Activated T-cell treated with anti-CD3 and anti-CD28 coated beads, Interleukin-2, amount 50 U/mL, for 72 hours (primary cell): ENCODE results near the gene IRX4. TPM values are rescaled to one million over a fixed set of nuclear protein-coding genes. Genes with fewer than 3 reads are reported as not detected.

Source experiments
- ATAC-seq, 2 donors: fragments of 150-1000 bp; cut with Tn5 transposase; replicated peaks in 1 of 2; 2 replicates each; pipeline ENCODE4 v1.10.0; 2021; ENCODE audit warnings: moderate library complexity in 2 of 2, mild to moderate bottlenecking in 1 of 2
- DNase-seq, 2 donors: peaks; one replicate each; pipeline ENCODE4 v3.0.0; 2021 to 2022; ENCODE audit warnings: mixed read lengths in 1 of 2
- H3K27ac Mint-ChIP-seq: one replicate; pipeline ENCODE4 v1.8.0; 2022; ENCODE audit warnings: mild to moderate bottlenecking, moderate library complexity, mixed read lengths
- H3K27me3 Mint-ChIP-seq: one replicate; pipeline ENCODE4 v1.8.0; 2022; ENCODE audit warnings: low read depth, mixed read lengths
- H3K36me3 Mint-ChIP-seq, 2 donors: one replicate each; pipeline ENCODE4 v1.8.0; 2022; ENCODE audit warnings: mixed read lengths in 2 of 2, mild to moderate bottlenecking in 1 of 2; ENCODE audit not compliant: insufficient read depth in 2 of 2
- H3K4me1 Mint-ChIP-seq: one replicate; pipeline ENCODE4 v1.8.0; 2022; ENCODE audit warnings: low read depth, mixed read lengths
- H3K4me3 Mint-ChIP-seq, 2 donors: one replicate each; pipeline ENCODE4 v1.8.0; 2022; ENCODE audit warnings: mild to moderate bottlenecking in 2 of 2, mixed read lengths in 2 of 2, moderate library complexity in 2 of 2
- H3K9me3 Mint-ChIP-seq, 2 donors: one replicate each; pipeline ENCODE4 v1.8.0; 2022; ENCODE audit warnings: mixed read lengths in 2 of 2
- total RNA-seq, 2 donors: library from RNA; stranded (reverse); gene quantifications; one replicate each; pipeline ENCODE4 v1.2.3, GENCODE V29; 2022

The IRX4 gene
- total RNA-seq, 2 donors from 2014 or later = not detected

DNA sequence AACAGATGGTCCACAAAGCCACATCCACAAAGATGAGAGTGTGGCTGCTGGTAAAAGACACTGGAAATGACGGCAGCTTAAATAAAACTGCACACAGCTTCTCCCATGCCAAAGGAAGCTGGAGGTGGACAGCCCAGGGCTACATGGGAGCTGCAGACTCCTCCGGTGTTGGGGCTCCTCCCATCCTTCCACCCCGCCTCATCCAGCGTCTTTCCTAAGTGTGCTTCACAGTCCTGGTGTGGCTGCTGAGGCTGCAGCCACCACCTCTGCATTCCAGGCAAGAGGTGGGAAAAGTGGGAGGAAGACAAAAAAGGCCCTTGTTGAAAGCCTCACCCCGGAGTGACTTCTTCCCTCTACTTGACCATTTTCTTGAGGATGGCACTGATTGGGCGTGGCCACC lies 37.0 kb upstream of the IRX4 start:
- ATAC-seq (no peak), DNase-seq (no peak)
- no peak overlapping the region for H3K4me3 Mint-ChIP-seq
- no peaks in the 10 kb centered on the region for H3K9me3 Mint-ChIP-seq
- H3K27me3 Mint-ChIP-seq = no peaks in the 10 kb centered on the region
- H3K4me1 Mint-ChIP-seq = no peaks in the 10 kb centered on the region
- H3K36me3 Mint-ChIP-seq = no peaks in the 10 kb centered on the region
- H3K27ac Mint-ChIP-seq = no peak overlapping the region

DNA sequence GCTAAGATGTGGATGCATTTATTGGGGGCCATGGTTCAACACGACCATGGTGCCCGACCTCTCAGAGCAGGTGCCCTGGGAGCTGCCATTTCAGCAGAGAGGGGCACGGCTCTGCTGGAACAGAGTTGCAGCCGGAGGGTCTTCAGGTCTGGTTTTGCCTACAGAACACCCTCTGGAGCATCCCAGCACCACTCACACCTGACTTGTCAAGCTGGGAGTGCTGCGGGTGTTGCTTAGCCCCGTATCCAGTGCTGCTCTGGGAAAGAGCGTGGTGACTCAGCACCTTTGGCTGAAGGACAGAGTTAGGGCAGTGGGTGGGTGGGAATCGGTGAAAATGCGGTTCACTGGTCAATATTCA lies 36.5 kb upstream of the IRX4 start:
- no peak overlapping the region for H3K4me3 Mint-ChIP-seq
- H3K27me3 Mint-ChIP-seq = no peaks in the 10 kb centered on the region
- H3K36me3 Mint-ChIP-seq = no peaks in the 10 kb centered on the region
- H3K27ac Mint-ChIP-seq = no peak overlapping the region
- ATAC-seq (no peak), DNase-seq (no peak)
- H3K9me3 Mint-ChIP-seq = peaks cover 0 to 2% of the 10 kb centered on the region in 2 donors
- H3K4me1 Mint-ChIP-seq = no peaks in the 10 kb centered on the region

DNA sequence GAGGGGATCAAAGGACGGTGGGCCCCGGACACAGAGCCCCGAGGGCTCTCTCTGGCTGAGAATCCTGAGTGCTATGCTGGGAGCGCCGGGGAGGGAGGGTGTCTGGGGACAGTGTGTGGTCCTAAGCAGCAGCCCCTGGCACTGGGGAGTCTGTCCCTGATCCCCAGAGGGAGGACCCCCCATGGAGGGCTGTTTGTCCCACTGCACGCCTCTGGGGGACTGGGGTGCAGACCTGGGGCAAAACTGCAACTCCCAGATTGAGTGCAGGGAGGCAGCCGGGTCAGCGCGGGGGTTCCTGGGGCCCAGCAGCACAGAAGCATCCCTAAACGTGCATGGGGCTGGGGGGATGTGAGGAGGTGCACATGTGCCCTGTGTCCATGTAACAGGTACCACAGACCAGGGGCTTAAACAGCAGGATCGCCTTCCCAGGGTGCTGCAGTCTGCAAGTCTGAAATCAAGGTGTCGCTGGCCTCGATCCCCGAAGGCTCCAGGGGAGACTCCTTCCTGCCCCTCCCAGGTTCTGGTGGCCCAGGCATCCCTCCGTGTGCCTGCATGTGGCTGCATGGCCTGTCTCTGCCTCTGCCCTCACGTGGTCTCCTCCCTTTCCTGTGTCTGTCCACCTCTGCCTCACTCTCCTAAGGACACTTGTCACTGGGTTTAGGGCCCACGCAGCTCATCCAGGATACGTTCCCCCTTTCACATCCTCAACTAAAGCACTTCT lies 35.9 kb upstream of the IRX4 start:
- ATAC-seq = no peak
- peaks cover 0 to 2% of the 10 kb centered on the region in 2 donors for H3K9me3 Mint-ChIP-seq

DNA sequence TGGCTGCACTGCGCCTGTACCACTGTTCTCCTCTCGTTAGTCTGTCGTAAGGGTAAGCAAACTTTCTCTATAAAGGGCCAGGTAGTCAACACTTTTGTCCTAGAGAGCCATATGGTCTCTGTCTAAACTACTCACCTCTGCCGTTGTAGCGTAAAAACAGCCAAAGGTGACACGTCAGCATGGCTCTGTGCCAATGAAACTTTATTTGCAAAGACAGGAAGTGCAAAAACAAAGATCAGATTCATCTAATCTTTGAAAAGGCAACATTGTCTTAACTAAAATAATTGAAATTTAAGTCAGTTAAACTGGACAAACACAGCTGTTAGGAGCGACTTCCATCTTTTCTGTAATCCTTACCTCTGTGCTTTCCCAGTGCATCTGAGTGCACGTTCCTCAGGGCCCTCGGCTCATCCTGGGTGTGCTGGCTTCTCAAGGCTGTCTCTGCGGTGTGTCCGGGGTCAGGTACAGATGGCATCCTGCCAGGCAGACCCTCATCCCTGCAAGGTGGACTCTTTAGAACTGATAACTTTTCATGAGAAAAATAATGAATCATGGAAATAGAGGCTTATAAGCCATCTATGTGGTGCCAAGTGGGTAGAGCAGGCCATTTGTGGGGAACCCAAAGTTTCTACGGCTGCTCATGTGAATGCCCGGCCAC lies 35.2 kb upstream of the IRX4 start:
- H3K4me3 Mint-ChIP-seq = no peak overlapping the region
- ATAC-seq = no peak
- DNase-seq = no peak

More for the DNA sequence above, 35.9 kb upstream of the IRX4 start:
- Mint-ChIP-seq H3K36me3 (no peaks in the 10 kb centered on the region), H3K27ac (no peak overlapping the region), H3K27me3 (no peaks in the 10 kb centered on the region), H3K4me3 (no peak overlapping the region), H3K4me1 (no peaks in the 10 kb centered on the region)
- DNase-seq = no peak

DNA sequence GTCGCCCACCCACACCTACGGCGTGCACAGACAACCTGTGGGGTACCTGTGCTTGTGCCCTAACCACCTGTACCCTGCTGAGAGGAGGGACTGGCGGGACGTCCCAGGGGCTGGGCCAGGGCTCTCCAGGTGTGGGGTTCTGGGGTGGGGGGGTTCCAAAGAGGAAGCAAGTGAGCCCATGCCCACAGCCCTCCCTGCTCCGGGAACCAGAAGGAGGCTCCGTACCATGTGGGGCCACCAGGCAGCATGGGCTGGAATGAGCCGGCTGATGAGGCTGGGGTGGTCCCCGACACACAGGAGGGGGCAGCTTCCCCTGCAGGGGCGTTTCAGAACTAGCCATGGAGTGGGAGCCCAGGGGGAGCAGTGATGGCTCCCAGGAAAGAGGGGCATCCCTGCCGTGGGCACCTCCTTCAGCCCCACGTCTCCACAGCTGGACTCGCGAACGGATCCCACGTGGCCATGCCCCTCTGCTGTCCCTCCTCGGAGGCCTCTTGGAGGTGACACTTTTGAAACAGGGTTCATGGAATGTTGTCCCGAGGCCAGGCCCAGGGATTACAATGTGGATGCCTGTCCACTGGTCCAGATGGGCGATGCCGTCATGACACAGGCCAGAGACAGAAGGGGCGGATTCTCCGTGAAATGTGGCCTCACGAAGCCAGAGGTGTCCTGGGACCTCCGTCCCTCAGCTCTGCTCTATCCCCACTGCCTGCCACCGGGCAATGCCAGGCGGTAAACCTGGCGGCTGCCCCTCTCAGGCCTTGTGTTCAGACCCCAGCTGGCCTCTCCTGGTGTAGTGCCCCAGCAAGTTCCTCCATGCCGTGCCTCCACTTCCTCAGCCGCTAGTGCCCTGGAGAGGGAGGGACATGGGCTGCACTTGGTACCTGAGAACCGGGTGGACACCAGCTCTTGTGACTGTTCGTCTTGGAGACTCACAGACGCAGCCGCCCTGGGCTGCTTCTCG lies 33.6 kb upstream of the IRX4 start:
- H3K4me1 Mint-ChIP-seq = no peaks in the 10 kb centered on the region
- H3K27me3 Mint-ChIP-seq = no peaks in the 10 kb centered on the region
- no peak overlapping the region for H3K27ac Mint-ChIP-seq
- H3K4me3 Mint-ChIP-seq = no peak overlapping the region
- H3K36me3 Mint-ChIP-seq = no peaks in the 10 kb centered on the region
- no peak for DNase-seq
- no peak for ATAC-seq
- peaks cover 0 to 2% of the 10 kb centered on the region in 2 donors for H3K9me3 Mint-ChIP-seq

More for the DNA sequence above, 35.2 kb upstream of the IRX4 start:
- Mint-ChIP-seq H3K4me1 (no peaks in the 10 kb centered on the region), H3K27me3 (no peaks in the 10 kb centered on the region), H3K36me3 (no peaks in the 10 kb centered on the region), H3K9me3 (peaks cover 0 to 2% of the 10 kb centered on the region in 2 donors), H3K27ac (no peak overlapping the region)

DNA sequence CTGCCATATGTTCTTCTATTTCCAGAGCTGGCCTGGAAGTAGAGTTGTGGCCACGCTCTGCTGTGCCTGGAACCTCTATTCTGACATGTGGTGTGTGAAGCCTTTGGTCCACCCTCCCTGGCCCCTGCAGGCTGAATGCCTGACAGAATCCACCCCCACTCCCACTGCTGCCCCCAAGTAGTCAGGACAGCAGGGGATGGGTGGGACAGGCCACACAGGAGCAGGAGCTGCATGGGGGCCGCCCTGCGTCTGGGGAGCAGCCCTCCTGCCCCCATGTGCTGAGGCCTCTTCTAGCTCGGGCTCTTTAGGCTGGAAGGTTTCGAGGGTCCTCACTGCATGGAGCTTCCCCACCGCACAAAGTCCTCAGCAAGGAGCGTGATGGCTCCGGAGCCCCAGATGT lies 32.6 kb upstream of the IRX4 start:
- ATAC-seq (no peak), DNase-seq (no peak)
- Mint-ChIP-seq H3K27me3 (no peaks in the 10 kb centered on the region), H3K27ac (no peak overlapping the region), H3K9me3 (peaks cover 0 to 2% of the 10 kb centered on the region in 2 donors), H3K4me1 (no peaks in the 10 kb centered on the region), H3K4me3 (no peak overlapping the region), H3K36me3 (no peaks in the 10 kb centered on the region)

DNA sequence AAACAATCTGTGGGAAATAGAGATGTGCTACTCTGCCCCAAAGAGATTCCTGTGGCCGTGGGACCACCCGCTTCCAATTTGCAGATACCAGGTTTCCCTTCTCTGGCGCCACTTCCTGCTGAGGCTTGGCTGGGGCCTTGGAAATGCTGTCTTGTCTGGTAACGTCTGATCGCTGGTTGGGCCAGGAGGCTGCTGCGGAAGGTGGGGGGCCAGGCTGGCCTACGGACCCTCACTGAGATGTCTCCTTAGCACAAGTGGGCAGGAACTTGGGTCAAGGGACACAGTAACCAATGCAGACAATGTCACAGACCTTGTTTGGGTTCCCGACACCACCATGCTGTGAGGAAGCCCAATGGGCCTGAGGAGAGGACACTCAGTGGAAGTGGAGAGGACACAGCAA lies 31.7 kb upstream of the IRX4 start:
- no peak for DNase-seq
- Mint-ChIP-seq H3K36me3 (no peaks in the 10 kb centered on the region), H3K9me3 (peaks cover 0 to 2% of the 10 kb centered on the region in 2 donors), H3K4me1 (no peaks in the 10 kb centered on the region), H3K27me3 (no peaks in the 10 kb centered on the region), H3K4me3 (no peak overlapping the region), H3K27ac (no peak overlapping the region)
- no peak for ATAC-seq

DNA sequence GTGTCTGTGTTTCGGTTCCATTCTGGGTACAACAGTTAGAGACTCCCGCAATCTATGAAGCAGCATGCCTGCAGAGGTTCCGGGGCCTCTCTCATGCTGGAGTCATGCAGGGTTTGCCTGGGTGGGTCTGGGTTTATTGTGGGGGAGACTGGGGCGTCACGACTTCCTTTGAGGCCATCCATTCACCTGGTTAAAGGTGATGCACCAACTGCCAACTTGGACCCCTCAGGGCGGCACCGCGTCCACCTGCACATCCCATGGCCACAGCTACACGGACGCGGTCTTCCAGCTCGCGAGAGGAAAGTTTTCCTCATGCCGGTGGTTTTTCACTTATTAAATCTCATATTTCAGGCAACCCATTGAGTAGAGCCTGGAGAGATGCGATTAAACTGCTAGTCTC lies 30.9 kb upstream of the IRX4 start:
- Mint-ChIP-seq H3K9me3 (peaks cover 0 to 2% of the 10 kb centered on the region in 2 donors), H3K27me3 (no peaks in the 10 kb centered on the region), H3K36me3 (no peaks in the 10 kb centered on the region), H3K4me3 (no peak overlapping the region), H3K4me1 (no peaks in the 10 kb centered on the region), H3K27ac (no peak overlapping the region)
- ATAC-seq (no peak), DNase-seq (no peak)

DNA sequence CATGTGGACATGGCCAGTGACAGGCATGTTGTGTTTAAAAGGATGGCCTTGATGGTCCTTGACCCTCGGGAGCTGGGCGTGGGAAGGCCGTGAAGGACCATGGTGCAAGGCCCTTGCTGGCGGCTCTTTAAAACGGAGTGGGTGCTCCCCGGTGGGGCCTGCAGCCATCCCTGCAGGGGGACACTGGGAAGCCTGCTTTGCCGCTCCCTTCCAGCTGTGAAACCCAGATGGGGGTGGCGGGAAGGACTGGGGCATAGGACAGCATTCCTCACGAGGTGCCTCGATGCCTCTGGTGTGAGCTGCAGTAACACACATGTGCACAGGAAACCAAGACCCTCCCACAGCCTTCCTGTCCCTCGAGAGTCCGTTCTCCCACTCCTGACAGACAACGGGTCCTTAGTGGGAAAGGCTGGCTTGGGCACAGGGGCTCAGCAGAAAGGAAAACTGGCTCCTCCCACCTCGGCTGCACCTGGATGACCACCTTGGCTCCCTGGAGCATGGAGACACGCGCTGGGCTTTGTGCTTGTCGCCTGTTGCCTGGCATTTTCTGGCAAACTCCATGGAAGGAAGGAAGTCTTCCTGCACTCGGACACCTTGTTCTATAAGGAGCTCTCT lies 30.3 kb upstream of the IRX4 start:
- H3K36me3 Mint-ChIP-seq = no peaks in the 10 kb centered on the region
- ATAC-seq (no peak), DNase-seq (no peak)
- H3K27ac Mint-ChIP-seq = no peak overlapping the region
- no peaks in the 10 kb centered on the region for H3K27me3 Mint-ChIP-seq
- no peaks in the 10 kb centered on the region for H3K4me1 Mint-ChIP-seq
- peaks cover 0 to 2% of the 10 kb centered on the region in 2 donors for H3K9me3 Mint-ChIP-seq
- no peak overlapping the region for H3K4me3 Mint-ChIP-seq

DNA sequence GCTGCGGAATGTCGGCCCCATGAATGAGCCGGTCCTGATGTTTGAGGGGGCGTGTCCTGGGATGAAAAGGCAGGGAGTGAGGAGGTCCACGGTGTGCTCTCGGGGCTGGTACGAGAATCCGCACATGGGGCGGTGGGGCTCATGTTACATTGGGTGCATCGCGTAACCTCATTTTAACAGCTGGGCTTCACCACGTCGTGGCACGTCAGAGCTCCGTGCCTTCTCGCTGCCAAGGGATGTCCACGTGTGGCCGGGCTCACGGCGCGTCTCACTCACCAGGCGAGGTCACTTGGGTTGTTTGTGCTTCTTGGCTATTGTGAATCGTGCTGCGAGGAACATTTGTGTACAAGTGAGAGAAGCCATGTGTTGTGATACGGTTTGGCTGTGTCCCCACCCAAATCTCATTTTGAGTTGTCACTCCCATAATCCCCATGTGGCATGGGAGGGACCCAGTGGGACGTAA lies 29.1 kb upstream of the IRX4 start:
- H3K4me1 Mint-ChIP-seq = no peaks in the 10 kb centered on the region
- no peak overlapping the region for H3K27ac Mint-ChIP-seq
- no peak overlapping the region for H3K4me3 Mint-ChIP-seq
- peaks cover 4% of the 10 kb centered on the region for H3K27me3 Mint-ChIP-seq
- H3K36me3 Mint-ChIP-seq = no peaks in the 10 kb centered on the region
- DNase-seq = no peak
- ATAC-seq = no peak
- H3K9me3 Mint-ChIP-seq = peaks cover 0 to 2% of the 10 kb centered on the region in 2 donors

DNA sequence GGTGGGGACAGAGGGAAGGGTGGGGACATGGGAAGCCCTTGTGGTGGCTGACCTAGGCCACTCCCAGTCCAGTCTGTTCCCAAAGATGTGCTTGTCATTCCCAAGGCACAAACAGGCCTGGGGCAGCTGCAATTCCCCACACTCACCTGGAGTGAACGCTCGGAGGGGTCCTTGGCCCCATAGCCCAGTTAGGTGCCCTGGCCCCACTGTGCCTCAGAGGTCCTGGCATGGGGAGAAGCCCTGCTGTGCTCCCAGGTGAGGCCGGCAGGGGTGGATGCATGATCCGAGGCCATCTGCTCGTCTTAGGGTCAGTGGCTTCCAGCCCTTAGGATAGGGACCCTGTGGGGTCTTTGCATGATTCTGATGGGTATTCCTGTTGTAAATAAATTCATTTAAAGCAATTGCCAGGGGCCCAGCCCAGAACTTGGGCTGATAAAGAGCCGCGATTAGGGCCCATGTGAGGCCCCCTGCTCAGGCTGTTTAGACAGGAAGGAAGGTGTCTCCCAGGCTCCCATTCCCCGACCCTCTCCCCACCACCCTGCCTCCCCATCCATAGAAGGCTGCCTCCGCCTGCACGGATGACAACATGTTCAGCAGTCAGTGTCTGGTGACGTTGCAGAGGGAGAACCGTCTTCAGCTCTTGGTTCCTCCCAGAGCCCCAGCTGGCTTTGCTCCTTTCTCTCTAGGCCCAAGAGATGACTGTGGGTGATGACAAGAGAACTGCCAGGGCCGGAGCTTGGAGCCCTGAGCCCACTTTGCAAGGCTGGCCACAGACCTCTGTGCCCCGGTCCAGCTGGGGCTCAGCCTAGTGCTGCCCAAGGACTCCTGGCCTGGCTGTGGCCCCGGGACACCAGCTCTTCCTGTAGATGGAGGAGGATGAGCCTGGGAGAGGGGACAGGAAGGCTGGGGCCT lies 28.4 kb upstream of the IRX4 start:
- Mint-ChIP-seq H3K27ac (no peak overlapping the region), H3K27me3 (peaks cover 4% of the 10 kb centered on the region), H3K9me3 (peaks cover 0 to 2% of the 10 kb centered on the region in 2 donors), H3K36me3 (no peaks in the 10 kb centered on the region), H3K4me1 (no peaks in the 10 kb centered on the region), H3K4me3 (no peak overlapping the region)
- no peak for ATAC-seq
- DNase-seq = no peak
